Urinary bladder (tissue), 4 donors: ENCODE data around the gene DNAH14. TPM values are rescaled to one million over a fixed set of nuclear protein-coding genes. Genes with fewer than 3 reads are reported as not detected.
"Not testable (repeated sequence)": the region's sequence is repeated elsewhere in the genome, so short reads cannot be mapped to it uniquely, and the experiment has no call there.

Experiments
- DNase-seq: peaks from one replicate; pipeline ENCODE4 v3.0.0-alpha.2; 2015; ENCODE audit errors: extremely low spot score
- H3K27ac ChIP-seq: one replicate; pipeline ENCODE4 v1.5.1; 2013; ENCODE audit warnings: low read depth, mild to moderate bottlenecking, moderate library complexity
- H3K36me3 ChIP-seq: one replicate; pipeline ENCODE4 v1.6.1; 2013; ENCODE audit warnings: mild to moderate bottlenecking, moderate library complexity; ENCODE audit not compliant: insufficient read depth
- H3K4me1 ChIP-seq: one replicate; pipeline ENCODE4 v1.6.1; 2013; ENCODE audit warnings: mild to moderate bottlenecking, moderate library complexity; ENCODE audit not compliant: insufficient read depth
- H3K4me3 ChIP-seq: one replicate; pipeline ENCODE4 v1.5.1; 2013; ENCODE audit warnings: low read depth, low read length
- WGBS: extraction: QIAGEN DNeasy Blood & Tissue Kit; methylation state at CpG from one replicate; pipeline ENCODE4 v1.1.7; 2013; 5-methylcytosine and 5-hydroxymethylcytosine counted together
- polyA plus RNA-seq: library from polyadenylated mRNA; stranded (reverse); fragments of 200-250 nt; gene quantifications from one replicate; pipeline ENCODE4 v1.2.3, GENCODE V29; 2013
- total RNA-seq: library from RNA; depleted of rRNA; stranded (reverse); fragments of >200 nt; gene quantifications from one replicate; pipeline ENCODE4 v1.2.3, GENCODE V29; 2014
- donor health status: healthy with polysubstance abuse.
- donor health status: healthy.

Gene DNAH14
- total and polyA plus RNA-seq, 2 donors = 2.8 to 70.4 TPM

DNA sequence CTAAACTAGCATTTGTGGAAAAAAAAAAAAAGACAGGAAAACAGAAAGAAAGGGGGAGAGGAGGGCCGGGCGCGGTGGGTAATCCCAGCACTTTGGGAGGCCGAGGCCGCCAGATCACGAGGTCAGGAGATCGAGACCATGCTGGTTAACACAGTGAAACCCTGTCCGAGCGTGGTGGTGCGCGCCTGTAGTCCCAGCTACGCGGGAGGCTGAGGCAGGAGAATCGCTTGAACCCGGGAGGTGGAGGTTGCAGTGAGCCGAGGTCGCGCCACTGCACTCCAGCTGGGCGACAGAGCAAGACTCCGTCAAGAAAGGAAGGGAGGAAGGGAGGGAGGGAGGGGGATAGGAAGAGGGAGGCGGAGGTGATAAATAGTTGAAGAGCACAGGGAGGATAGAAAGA, 443.7 kb downstream of the DNAH14 start:
- no peak for DNase-seq
- Histone ChIP-seq H3K27ac (no peak overlapping the region), H3K36me3 (no peaks in the 10 kb centered on the region), H3K4me1 (no peaks in the 10 kb centered on the region), H3K4me3 (no peak overlapping the region)
- WGBS = 92% methylated on average over 21 of the region's 21 CpGs

DNA sequence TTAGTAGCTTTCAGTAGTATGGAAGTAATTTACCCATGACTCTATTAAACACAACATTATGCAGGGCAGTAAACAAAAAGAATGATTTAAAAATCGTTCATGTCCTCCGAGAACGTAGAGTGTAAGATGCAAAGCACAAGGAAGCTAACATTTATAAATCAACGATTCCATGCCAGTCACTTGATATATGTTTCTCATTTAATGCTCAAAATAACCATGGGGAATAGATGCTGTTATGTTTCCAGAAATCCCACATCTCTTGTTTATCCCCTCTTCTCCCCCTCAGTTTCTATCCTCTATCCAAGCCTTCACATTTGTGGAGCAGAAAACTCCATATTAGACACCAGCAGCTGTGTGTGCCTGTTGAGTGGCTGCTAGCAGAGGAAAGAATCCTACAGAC, 445.5 kb downstream of the DNAH14 start:
- WGBS = 88% methylated on average over 4 of the region's 4 CpGs
- H3K36me3 ChIP-seq = no peaks in the 10 kb centered on the region
- no peak overlapping the region for H3K4me3 ChIP-seq
- H3K4me1 ChIP-seq = no peaks in the 10 kb centered on the region
- no peak overlapping the region for H3K27ac ChIP-seq
- DNase-seq = no peak

DNA sequence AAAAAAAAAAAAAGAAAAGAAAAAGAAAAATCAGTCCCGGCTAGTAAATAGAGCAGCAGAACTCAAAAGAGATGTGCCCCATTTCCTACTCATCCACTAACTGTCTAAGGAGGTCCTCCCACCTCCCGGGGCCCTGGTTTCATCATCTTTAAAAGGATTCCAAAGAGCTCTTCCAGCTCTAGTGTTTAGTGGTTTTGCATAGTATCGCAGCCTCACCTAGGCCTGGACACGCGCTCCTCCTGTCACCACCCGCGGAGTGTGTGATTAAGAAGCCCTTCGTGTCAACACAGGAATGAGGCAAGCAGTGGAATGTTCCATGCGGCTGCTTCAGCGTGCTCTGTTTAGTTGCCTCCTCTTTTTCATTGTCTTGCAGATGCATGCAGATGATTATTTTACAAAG, 449.4 kb downstream of the DNAH14 start:
- peak; percentile 10 for DNase-seq
- WGBS = 29% methylated on average over 10 of the region's 10 CpGs
- H3K4me1 ChIP-seq = no peaks in the 10 kb centered on the region
- H3K36me3 ChIP-seq = no peaks in the 10 kb centered on the region
- no peak overlapping the region for H3K27ac ChIP-seq
- no peak overlapping the region for H3K4me3 ChIP-seq

DNA sequence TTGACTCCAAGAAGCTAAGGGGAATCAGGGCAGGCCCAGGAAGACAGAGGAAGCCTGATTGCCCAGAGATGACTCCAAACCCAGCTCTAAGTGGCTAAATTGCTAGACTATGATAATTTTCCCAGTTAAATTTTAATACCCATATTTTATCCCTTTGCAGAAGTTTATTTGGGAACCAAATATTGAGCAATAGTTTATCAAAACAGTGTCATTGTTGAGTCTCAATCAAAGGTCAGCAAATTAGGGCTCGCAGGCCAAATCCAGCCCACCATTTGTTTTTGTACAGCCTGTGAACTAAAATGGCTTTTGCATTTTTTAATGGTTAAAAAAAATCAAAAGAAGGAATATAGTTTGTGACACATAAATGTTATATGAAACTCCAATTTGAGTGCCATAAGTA, 451.2 kb downstream of the DNAH14 start:
- 94% methylated on average over 1 of the region's 1 CpG for WGBS
- Histone ChIP-seq H3K27ac (no peak overlapping the region), H3K4me3 (no peak overlapping the region), H3K4me1 (no peaks in the 10 kb centered on the region), H3K36me3 (no peaks in the 10 kb centered on the region)
- no peak for DNase-seq

DNA sequence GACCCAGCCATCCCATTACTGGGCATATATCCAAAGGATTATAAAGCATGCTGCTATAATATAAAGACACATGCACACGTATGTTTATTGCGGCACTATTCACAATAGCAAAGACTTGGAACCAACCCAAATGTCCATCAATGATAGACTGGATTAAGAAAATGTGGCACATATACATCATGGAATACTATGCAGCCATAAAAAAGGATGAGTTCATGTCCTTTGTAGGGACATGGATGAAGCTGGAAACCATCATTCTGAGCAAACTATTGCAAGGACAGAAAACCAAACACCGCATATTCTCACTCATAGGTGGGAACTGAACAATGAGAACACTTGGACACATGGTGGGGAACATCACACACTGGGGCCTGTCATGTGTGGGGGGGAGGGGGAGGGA, 457.4 kb downstream of the DNAH14 start:
- H3K27ac ChIP-seq, H3K4me3 ChIP-seq, H3K4me1 ChIP-seq, DNase-seq, H3K36me3 ChIP-seq: not testable (repeated sequence)
- WGBS = 92% methylated on average over 3 of the region's 3 CpGs

DNA sequence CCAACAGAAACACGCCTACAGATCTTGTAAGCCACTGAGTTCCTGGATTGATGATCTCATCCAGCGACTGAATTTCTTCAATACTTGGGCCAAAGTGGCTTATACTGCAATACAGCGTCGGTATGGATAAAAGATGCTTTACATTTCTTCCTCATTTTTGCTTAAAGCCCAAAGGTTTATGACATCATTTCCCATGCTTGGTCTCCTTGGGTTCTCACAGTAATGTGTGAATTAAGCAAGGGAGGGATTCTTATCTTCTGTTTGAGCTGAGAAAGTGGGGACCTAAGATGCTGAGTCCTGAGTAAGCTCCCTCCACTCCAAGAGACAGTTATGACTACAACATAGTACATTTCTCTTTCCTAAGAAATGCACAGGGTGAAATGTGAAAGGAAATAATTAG, 458.9 kb downstream of the DNAH14 start:
- H3K4me3 ChIP-seq = no peak overlapping the region
- no peaks in the 10 kb centered on the region for H3K4me1 ChIP-seq
- no peak overlapping the region for H3K27ac ChIP-seq
- 45% methylated on average over 4 of the region's 4 CpGs for WGBS
- no peaks in the 10 kb centered on the region for H3K36me3 ChIP-seq
- DNase-seq = no peak

DNA sequence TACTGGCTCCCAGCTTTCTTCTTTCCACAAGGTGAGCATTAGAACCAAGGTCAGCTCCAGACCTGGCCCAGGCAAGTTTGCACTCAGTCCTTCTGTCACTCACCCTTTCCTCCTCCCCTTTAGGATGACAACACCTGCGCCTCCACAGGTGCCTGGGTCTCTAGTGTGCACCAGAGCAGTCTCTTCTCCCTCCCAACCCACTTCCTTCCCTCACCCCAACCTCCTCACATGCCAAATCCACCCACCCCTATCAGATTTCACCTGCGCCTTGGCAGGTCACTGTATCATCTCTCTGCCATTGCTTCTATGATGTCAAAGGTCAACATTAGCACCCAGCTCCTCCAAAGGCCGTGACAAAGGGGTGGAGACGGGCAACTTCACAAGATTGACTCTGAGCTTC, 460.4 kb downstream of the DNAH14 start:
- 94% methylated on average over 4 of the region's 4 CpGs for WGBS
- no peaks in the 10 kb centered on the region for H3K36me3 ChIP-seq
- no peak overlapping the region for H3K4me3 ChIP-seq
- DNase-seq = no peak
- H3K27ac ChIP-seq = no peak overlapping the region
- H3K4me1 ChIP-seq = no peaks in the 10 kb centered on the region

DNA sequence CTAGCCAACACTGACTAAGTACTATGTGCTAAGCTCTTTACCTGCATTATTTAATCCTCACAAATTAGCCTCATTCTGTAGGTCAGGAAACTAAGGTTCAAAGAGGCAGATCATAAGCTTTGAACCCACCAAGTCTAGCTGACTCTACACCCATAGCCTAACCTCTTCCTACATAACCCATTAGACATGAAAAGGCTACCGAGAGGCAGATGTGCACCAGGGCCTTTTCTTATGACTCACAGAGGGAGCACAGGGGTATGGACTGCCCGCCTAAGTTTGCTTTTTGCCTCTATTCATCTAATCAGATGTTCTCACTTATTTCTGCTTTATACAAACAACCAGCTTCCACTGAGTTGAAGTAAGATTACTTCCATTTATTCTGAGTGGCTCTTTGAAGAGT, 466.9 kb downstream of the DNAH14 start:
- H3K27ac ChIP-seq = no peak overlapping the region
- H3K4me1 ChIP-seq = no peaks in the 10 kb centered on the region
- H3K36me3 ChIP-seq = no peaks in the 10 kb centered on the region
- WGBS = 83% methylated on average over 2 of the region's 2 CpGs
- DNase-seq = no peak
- H3K4me3 ChIP-seq = no peak overlapping the region

DNA sequence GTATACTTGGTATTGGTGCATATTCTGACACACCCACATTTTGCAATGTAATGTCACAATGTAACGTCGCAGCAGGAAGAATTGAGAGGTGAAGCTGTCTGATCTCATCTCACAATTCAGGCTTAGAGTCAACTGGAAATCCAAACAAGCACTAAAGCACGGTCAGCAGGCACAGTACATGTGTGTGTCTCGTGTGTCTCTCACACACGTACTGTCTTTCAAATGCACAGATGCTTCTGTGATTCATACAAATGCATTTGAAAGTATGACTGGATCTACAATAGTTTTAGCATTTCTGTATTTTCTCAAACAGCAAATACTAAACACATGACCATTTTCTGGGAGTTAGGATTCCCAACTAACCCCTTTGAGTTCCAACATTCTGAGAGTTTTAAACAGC, 471.5 kb downstream of the DNAH14 start:
- WGBS = 87% methylated on average over 5 of the region's 5 CpGs
- H3K4me1 ChIP-seq = no peaks in the 10 kb centered on the region
- DNase-seq = no peak
- H3K36me3 ChIP-seq = peaks cover 9% of the 10 kb centered on the region
- H3K27ac ChIP-seq = no peak overlapping the region
- no peak overlapping the region for H3K4me3 ChIP-seq

DNA sequence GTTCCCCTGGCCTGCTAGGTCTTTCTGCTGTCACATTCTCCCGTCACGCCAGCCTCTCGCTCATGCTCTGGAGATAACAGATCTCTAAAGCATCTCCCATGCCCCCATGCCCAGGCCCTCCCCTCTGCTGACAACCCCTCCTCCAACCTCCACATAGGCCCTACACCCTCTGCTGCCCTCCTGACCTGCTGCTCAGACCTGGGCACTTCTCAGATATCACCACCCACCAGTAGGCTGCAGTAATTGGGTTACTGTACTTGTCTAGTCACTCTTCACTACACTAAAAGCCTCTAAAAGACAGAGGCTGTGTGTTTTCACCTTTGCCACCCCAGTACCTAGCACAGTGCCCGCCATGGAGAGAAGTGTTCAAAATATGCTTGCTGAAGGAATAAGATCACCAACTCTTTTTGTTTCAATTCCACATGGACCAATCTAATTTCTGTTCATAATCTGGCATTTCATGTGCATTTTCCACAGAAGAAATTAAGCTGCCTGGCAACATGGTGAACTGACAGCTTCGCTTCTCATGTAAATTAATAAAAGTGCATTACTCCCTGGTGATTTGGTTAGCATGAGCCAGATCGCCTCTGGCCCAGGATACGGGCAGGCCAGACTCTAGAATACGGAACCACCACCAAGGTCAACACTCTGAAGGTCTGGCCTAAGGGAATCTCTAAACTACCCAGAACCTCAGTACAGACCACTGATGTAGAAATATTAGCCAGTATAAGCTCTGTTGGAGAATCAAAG, 477.7 kb downstream of the DNAH14 start:
- Histone ChIP-seq H3K4me3 (no peak overlapping the region), H3K4me1 (no peaks in the 10 kb centered on the region), H3K36me3 (peaks cover 12% of the 10 kb centered on the region), H3K27ac (no peak overlapping the region)
- no peak for DNase-seq
- 95% methylated on average over 8 of the region's 8 CpGs for WGBS

DNA sequence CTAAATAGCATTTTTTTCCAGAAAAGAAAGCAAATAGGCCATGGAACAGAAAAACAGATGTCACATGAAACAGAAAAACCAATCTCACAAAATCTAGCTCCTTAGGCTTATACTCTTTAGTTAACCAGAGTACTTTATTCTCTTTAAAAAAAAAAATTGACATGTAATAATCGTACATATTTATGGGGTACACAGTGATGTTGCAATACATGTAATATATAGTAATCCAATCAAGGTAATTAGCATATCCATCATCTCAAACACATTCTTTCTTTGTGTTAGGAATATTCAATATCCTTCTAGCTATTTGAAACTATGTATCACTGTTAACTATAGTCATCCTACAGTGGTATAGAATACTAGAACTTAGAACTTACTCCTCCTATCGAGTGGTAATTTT, 478.3 kb downstream of the DNAH14 start:
- Histone ChIP-seq H3K27ac (no peak overlapping the region), H3K4me1 (no peaks in the 10 kb centered on the region), H3K36me3 (peaks cover 12% of the 10 kb centered on the region), H3K4me3 (no peak overlapping the region)
- 94% methylated on average over 2 of the region's 2 CpGs for WGBS
- DNase-seq = no peak

DNA sequence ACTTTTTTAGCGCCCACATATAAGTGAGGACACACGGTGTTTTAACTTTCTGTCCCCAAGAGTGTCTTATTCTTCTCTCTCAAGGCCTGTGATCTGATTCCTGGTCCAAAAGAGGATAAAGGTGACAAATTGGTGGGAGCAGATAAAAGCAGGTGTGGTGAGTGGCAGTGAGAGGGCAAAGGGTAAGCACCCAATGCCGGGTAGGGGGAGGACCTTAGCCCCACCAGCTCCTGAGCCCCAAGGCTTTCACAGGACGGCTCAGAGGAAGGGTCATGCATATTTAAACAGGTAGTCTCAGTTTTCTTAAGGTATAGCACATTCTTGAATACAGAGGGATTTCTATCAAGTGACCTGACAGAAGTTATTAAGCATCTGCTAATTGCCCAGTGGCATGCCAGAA, 478.8 kb downstream of the DNAH14 start:
- no peaks in the 10 kb centered on the region for H3K4me1 ChIP-seq
- no peak overlapping the region for H3K27ac ChIP-seq
- peaks cover 9% of the 10 kb centered on the region for H3K36me3 ChIP-seq
- DNase-seq = no peak
- H3K4me3 ChIP-seq = no peak overlapping the region
- WGBS = 80% methylated on average over 4 of the region's 4 CpGs

DNA sequence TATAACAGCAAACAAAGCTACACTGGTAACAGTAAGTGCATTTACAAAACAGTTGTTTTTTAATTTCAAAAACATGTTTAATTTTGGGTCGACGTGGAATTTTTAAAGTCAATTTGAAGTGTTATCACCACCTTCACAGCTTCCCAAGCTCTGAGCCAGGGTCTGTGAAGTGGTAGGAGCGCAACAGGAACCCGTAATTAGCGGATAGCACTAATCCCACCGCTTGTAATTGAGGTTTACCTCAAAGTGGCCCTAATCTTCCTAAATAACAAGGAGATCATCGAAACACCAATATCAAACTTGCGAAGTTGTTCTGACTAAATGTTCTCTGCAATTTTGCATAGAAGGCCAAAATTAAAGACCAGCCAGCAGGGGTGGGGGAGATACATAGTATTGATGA, 479.6 kb downstream of the DNAH14 start:
- H3K27ac ChIP-seq = no peak overlapping the region
- 78% methylated on average over 8 of the region's 8 CpGs for WGBS
- DNase-seq = no peak
- peaks cover 5% of the 10 kb centered on the region for H3K36me3 ChIP-seq
- no peaks in the 10 kb centered on the region for H3K4me1 ChIP-seq
- no peak overlapping the region for H3K4me3 ChIP-seq

DNA sequence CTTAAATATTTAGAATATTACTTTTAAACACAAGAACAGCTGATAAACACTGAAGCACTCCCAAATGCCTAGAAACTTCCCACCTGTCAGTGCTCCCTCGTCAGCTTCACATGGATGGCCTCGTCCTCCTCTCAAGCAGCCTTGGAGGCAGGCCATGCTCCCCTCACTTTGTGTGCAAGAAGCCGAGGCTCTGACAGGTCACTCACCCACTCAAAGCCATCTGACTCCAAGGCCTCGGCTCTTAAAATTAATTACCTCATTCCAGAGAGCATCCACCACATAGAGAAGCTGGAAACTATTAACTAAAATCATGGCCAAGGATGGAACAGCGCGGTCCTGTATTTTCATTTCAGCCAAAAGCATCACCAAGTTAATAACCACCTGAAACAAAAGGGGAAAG, 480.6 kb downstream of the DNAH14 start:
- peaks cover 3% of the 10 kb centered on the region for H3K36me3 ChIP-seq
- H3K4me3 ChIP-seq = no peak overlapping the region
- no peaks in the 10 kb centered on the region for H3K4me1 ChIP-seq
- H3K27ac ChIP-seq = no peak overlapping the region
- WGBS = 55% methylated on average over 6 of the region's 6 CpGs
- no peak for DNase-seq

DNA sequence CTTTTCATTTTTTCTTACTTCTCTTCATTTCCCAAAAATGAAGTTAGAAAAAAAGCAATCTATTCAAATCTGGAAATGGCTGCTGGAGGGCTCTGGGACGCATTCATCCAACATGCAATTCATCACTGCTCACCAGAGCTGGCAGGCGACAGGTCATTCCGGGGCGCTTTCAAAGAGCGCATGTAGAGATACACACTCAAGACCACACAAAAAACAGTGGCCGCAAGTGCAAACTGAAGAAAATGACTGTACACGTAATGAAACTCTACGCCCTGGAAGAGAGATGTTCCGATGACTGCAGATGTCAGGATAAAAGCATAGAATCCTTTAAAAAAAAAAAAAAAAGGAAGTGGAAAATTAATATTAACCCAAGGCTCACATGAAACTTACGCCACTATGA, 482.8 kb downstream of the DNAH14 start:
- DNase-seq = no peak
- Histone ChIP-seq H3K27ac (no peak overlapping the region), H3K4me1 (no peaks in the 10 kb centered on the region), H3K4me3 (no peak overlapping the region), H3K36me3 (peaks cover 5% of the 10 kb centered on the region)
- WGBS = 96% methylated on average over 10 of the region's 10 CpGs
